ENCODE data around the gene RAI1.

RAI1 gene

GRCh38 chr17:17728550-17729251 is 47.4 kb downstream of the RAI1 start:
- H3K4me2 ChIP-seq (ENCODE audit: low read length) = no peak overlapping the region
- no peak overlapping the region for H4K8ac ChIP-seq (ENCODE audit: low read depth, low read length)
- H3K4ac ChIP-seq (ENCODE audit: low read depth, low read length) = no peak overlapping the region
- no peak overlapping the region for H3K23ac ChIP-seq (ENCODE audit: low read length)
- H3K36me3 ChIP-seq (ENCODE audit: control insufficient read depth, insufficient read depth, low read length) = no peaks in the 10 kb centered on the region
- H3K9ac ChIP-seq (ENCODE audit: low read length) = no peak overlapping the region
- no peak overlapping the region for H3K18ac ChIP-seq (ENCODE audit: low read length)
- no peak overlapping the region for H3K56ac ChIP-seq (ENCODE audit: low read length)
- no peak overlapping the region for H3K4me3 ChIP-seq (ENCODE audit: low read length)
- no peak overlapping the region for H2BK120ac ChIP-seq (ENCODE audit: low read depth, low read length)
- no peak overlapping the region for H3K27ac ChIP-seq (ENCODE audit: low read depth, low read length)
- peaks cover 5% of the 10 kb centered on the region for H3K4me1 ChIP-seq (ENCODE audit: control insufficient read depth, low read depth, low read length)
- no peaks in the 10 kb centered on the region for H3K79me1 ChIP-seq (ENCODE audit: low read length)
- no peaks in the 10 kb centered on the region for H3K27me3 ChIP-seq (ENCODE audit: insufficient read depth, low read length, poor library complexity)
- H4K5ac ChIP-seq (ENCODE audit: low read length) = no peak overlapping the region
- DNase-seq = no peak
- no peak overlapping the region for H2AK5ac ChIP-seq (ENCODE audit: low read length)
- no CpG with 5 or more reads among the region's 10 CpGs for WGBS (ENCODE audit: extremely low coverage, insufficient coverage, low lambda C conversion rate)
- no peaks in the 10 kb centered on the region for H3K79me2 ChIP-seq (ENCODE audit: control insufficient read depth, insufficient read depth, low read length)
- no peak overlapping the region for H2BK15ac ChIP-seq (replicated peaks; ENCODE audit: low read depth)
- H2BK5ac ChIP-seq (ENCODE audit: low read length) = no peak overlapping the region

- Histone ChIP-seq H3K79me2 (ENCODE audit: control insufficient read depth, insufficient read depth, low read length) (no peaks in the 10 kb centered on the region), H2BK120ac (ENCODE audit: low read depth, low read length) (no peak overlapping the region), H3K4me1 (ENCODE audit: control insufficient read depth, low read depth, low read length) (peaks cover 5% of the 10 kb centered on the region), H3K27ac (ENCODE audit: low read depth, low read length) (no peak overlapping the region), H3K4me2 (ENCODE audit: low read length) (no peak overlapping the region), H3K18ac (ENCODE audit: low read length) (no peak overlapping the region), H3K9ac (ENCODE audit: low read length) (no peak overlapping the region), H4K5ac (ENCODE audit: low read length) (no peak overlapping the region), H2BK5ac (ENCODE audit: low read length) (no peak overlapping the region), H3K56ac (ENCODE audit: low read length) (no peak overlapping the region), H3K4ac (ENCODE audit: low read depth, low read length) (no peak overlapping the region), H3K4me3 (ENCODE audit: low read length) (no peak overlapping the region), H2AK5ac (ENCODE audit: low read length) (no peak overlapping the region), H3K36me3 (ENCODE audit: control insufficient read depth, insufficient read depth, low read length) (no peaks in the 10 kb centered on the region), H2BK15ac (replicated peaks; ENCODE audit: low read depth) (no peak overlapping the region), H3K27me3 (ENCODE audit: insufficient read depth, low read length, poor library complexity) (no peaks in the 10 kb centered on the region), H3K23ac (ENCODE audit: low read length) (no peak overlapping the region), H4K8ac (ENCODE audit: low read depth, low read length) (no peak overlapping the region), H3K79me1 (ENCODE audit: low read length) (no peaks in the 10 kb centered on the region)
- DNase-seq = peak; percentile 72
- no CpG with 5 or more reads among the region's 5 CpGs for WGBS (ENCODE audit: extremely low coverage, insufficient coverage, low lambda C conversion rate)
These were observed 48.5 kb downstream of the RAI1 start for GRCh38 chr17:17729620-17730249.

DNA sequence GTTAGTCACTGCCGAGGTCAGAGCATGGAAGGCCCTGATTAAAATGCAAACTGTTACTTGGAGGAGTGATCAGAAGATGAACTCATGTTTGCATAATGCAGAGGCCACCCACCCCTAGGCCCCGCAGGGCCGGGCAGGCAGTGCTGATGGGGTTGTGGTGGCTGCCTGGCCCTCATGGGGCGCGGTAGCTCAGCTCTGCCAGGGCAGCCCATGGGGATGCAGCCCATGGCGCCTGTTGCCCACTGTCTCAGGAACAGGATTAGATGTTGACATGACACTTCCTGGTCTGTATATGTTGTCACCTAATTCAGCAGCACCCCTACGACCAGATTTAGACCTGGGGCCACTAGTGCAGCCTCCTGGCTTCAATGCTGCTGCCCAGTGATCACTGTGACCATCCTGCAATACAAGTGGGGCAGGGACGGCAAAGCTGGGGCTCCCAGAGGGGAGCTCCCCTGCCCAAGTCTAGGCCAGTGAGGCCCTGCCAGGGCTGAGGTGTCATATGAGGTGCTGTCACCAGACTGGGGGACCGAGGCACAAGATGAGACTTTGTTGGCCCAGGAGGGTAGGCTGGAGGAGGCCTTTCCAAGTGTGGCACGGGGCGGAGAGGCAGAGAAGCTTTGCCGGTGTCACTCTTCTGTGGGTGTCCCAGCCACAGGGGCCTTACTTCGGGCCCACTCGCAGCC is 49.1 kb downstream of the RAI1 start:
- H2BK15ac ChIP-seq (replicated peaks; ENCODE audit: low read depth) = no peak overlapping the region
- H3K9ac ChIP-seq (ENCODE audit: low read length) = no peak overlapping the region
- H3K18ac ChIP-seq (ENCODE audit: low read length) = no peak overlapping the region
- no peak for DNase-seq
- H3K23ac ChIP-seq (ENCODE audit: low read length) = no peak overlapping the region
- H3K4ac ChIP-seq (ENCODE audit: low read depth, low read length) = no peak overlapping the region
- H3K27ac ChIP-seq (ENCODE audit: low read depth, low read length) = no peak overlapping the region
- no peak overlapping the region for H2BK120ac ChIP-seq (ENCODE audit: low read depth, low read length)
- no peak overlapping the region for H3K4me3 ChIP-seq (ENCODE audit: low read length)
- no peak overlapping the region for H3K56ac ChIP-seq (ENCODE audit: low read length)
- no peaks in the 10 kb centered on the region for H3K79me2 ChIP-seq (ENCODE audit: control insufficient read depth, insufficient read depth, low read length)
- WGBS (ENCODE audit: extremely low coverage, insufficient coverage, low lambda C conversion rate) = no CpG with 5 or more reads among the region's 14 CpGs
- no peaks in the 10 kb centered on the region for H3K36me3 ChIP-seq (ENCODE audit: control insufficient read depth, insufficient read depth, low read length)
- H3K79me1 ChIP-seq (ENCODE audit: low read length) = no peaks in the 10 kb centered on the region
- no peak overlapping the region for H2AK5ac ChIP-seq (ENCODE audit: low read length)
- H4K5ac ChIP-seq (ENCODE audit: low read length) = no peak overlapping the region
- peaks cover 5% of the 10 kb centered on the region for H3K4me1 ChIP-seq (ENCODE audit: control insufficient read depth, low read depth, low read length)
- H4K8ac ChIP-seq (ENCODE audit: low read depth, low read length) = no peak overlapping the region
- H2BK5ac ChIP-seq (ENCODE audit: low read length) = no peak overlapping the region
- no peak overlapping the region for H3K4me2 ChIP-seq (ENCODE audit: low read length)
- no peaks in the 10 kb centered on the region for H3K27me3 ChIP-seq (ENCODE audit: insufficient read depth, low read length, poor library complexity)

- no peak for DNase-seq
- Histone ChIP-seq H3K23ac (ENCODE audit: low read length) (no peak overlapping the region), H3K18ac (ENCODE audit: low read length) (no peak overlapping the region), H3K4me3 (ENCODE audit: low read length) (no peak overlapping the region), H3K9ac (ENCODE audit: low read length) (no peak overlapping the region), H2BK15ac (replicated peaks; ENCODE audit: low read depth) (no peak overlapping the region), H3K4ac (ENCODE audit: low read depth, low read length) (no peak overlapping the region), H4K8ac (ENCODE audit: low read depth, low read length) (no peak overlapping the region), H3K56ac (ENCODE audit: low read length) (no peak overlapping the region), H3K79me2 (ENCODE audit: control insufficient read depth, insufficient read depth, low read length) (no peaks in the 10 kb centered on the region), H3K79me1 (ENCODE audit: low read length) (no peaks in the 10 kb centered on the region), H3K27ac (ENCODE audit: low read depth, low read length) (no peak overlapping the region), H3K36me3 (ENCODE audit: control insufficient read depth, insufficient read depth, low read length) (no peaks in the 10 kb centered on the region), H3K4me1 (ENCODE audit: control insufficient read depth, low read depth, low read length) (no peaks in the 10 kb centered on the region), H4K5ac (ENCODE audit: low read length) (no peak overlapping the region), H2BK5ac (ENCODE audit: low read length) (no peak overlapping the region), H2BK120ac (ENCODE audit: low read depth, low read length) (no peak overlapping the region), H3K27me3 (ENCODE audit: insufficient read depth, low read length, poor library complexity) (no peaks in the 10 kb centered on the region), H2AK5ac (ENCODE audit: low read length) (no peak overlapping the region), H3K4me2 (ENCODE audit: low read length) (no peak overlapping the region)
- no CpG with 5 or more reads among the region's 4 CpGs for WGBS (ENCODE audit: extremely low coverage, insufficient coverage, low lambda C conversion rate)
These were observed 51.2 kb downstream of the RAI1 start for GRCh38 chr17:17732444-17732843.

DNA sequence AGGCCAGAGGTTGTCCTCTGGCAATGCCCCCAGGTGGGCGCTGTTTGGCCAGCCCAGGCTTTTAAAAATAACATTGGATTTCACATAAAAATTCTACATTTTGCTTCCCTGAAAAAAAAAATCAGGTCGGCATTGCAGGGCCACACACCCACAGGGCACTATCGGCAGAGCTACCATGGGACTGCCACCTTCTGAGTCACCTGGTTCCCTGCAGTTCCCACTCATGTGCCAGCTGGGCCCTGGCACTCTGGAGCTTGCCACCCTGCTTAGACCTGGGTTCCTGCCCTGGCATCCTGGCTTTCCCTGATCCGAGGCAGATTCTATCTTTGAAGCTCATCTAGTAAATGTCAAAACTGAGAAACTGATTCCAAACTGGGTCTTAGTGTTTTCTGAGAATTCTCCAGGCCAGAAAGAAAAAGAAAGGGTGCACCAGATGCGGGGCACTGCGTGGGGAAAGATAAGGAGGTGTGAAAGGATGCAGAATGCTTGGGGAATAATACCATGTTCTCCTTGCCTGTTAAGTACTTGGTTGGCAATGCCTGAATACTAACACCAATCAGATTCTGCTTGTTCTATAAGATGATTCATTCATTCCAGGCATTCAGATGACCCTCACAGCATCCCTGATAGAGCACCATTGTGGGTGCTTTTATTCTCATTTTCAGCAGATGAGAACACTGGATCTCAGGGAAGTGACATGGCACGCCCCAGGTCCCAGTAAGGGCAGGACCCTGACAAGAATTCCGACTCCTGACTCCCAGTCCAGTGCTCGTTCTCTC is 51.8 kb downstream of the RAI1 start:
- Histone ChIP-seq H3K23ac (ENCODE audit: low read length) (no peak overlapping the region), H3K27me3 (ENCODE audit: insufficient read depth, low read length, poor library complexity) (no peaks in the 10 kb centered on the region), H3K79me2 (ENCODE audit: control insufficient read depth, insufficient read depth, low read length) (no peaks in the 10 kb centered on the region), H3K79me1 (ENCODE audit: low read length) (no peaks in the 10 kb centered on the region), H3K56ac (ENCODE audit: low read length) (no peak overlapping the region), H3K27ac (ENCODE audit: low read depth, low read length) (no peak overlapping the region), H2BK120ac (ENCODE audit: low read depth, low read length) (no peak overlapping the region), H3K9ac (ENCODE audit: low read length) (no peak overlapping the region), H3K4me2 (ENCODE audit: low read length) (no peak overlapping the region), H2BK5ac (ENCODE audit: low read length) (no peak overlapping the region), H3K4ac (ENCODE audit: low read depth, low read length) (no peak overlapping the region), H3K18ac (ENCODE audit: low read length) (no peak overlapping the region), H3K4me1 (ENCODE audit: control insufficient read depth, low read depth, low read length) (no peaks in the 10 kb centered on the region), H2AK5ac (ENCODE audit: low read length) (no peak overlapping the region), H4K8ac (ENCODE audit: low read depth, low read length) (no peak overlapping the region), H4K5ac (ENCODE audit: low read length) (no peak overlapping the region), H3K36me3 (ENCODE audit: control insufficient read depth, insufficient read depth, low read length) (no peaks in the 10 kb centered on the region), H2BK15ac (replicated peaks; ENCODE audit: low read depth) (no peak overlapping the region), H3K4me3 (ENCODE audit: low read length) (no peak overlapping the region)
- DNase-seq = no peak
- WGBS (ENCODE audit: extremely low coverage, insufficient coverage, low lambda C conversion rate) = no CpG with 5 or more reads among the region's 9 CpGs

Data from mesendoderm (in vitro differentiated cells).